Measurements from ENCODE around the gene XPO5.

GRCh38 chr6:43570876-43571441, 4.9 kb downstream of the XPO5 start:
- TF ChIP-seq GATA2 (IDR thresholded peaks at IDR 0.05; ENCODE audit: low read depth, low read length) (no peak), GATA3 (IDR thresholded peaks at IDR 0.05; ENCODE audit: low read depth, low read length) (no peak)

Data from SH-SY5Y (cell line).